Endothelial cell of umbilical vein (primary cell): Measurements from ENCODE around the gene HOXC11. TPM values are rescaled to one million over a fixed set of nuclear protein-coding genes. Genes with fewer than 3 reads are reported as not detected.
A peak's percentile ranks its signal among the peaks of the same experiment; 100 is the strongest.

ENCODE experiments used
- BruUV-seq: library from RNA; stranded (reverse); fragments of 400-500 nt; replicated peaks from 2 replicates; lab custom pipeline; 2021; lab: Mats Ljungman, UMichigan
- CTCF ChIA-PET: fragments of 300-600, 350-600 bp; sonication (Branson Sonifier 250); formaldehyde crosslinking; loops from one replicate; lab custom pipeline; 2021; ENCODE audit warnings: antibody characterized with exemption, inconsistent platforms; lab: Charles Lee
- POLR2A ChIA-PET: fragments of 300-600, 350-600 bp; sonication (Branson Sonifier 250); formaldehyde crosslinking; loops from one replicate; lab custom pipeline; 2021; ENCODE audit warnings: antibody characterized with exemption, inconsistent platforms; lab: Charles Lee
- DNase-seq: peaks from one replicate; pipeline ENCODE4 v3.0.0-alpha.2; 2011; ENCODE audit warnings: low read depth, low spot score
- FAIRE-seq: peaks from 2 replicates; lab custom pipeline; 2011; peaks lifted over from hg19 to GRCh38; lab: Jason Lieb, UNC
- H2AFZ ChIP-seq: 2 replicates; pipeline ENCODE4 v1.6.0; 2012; ENCODE audit warnings: low read depth, low read length, control low read depth, inconsistent platforms
- H3K27ac ChIP-seq: 2 replicates; pipeline ENCODE4 v1.5.1; 2011; ENCODE audit warnings: low read depth, mild to moderate bottlenecking, control low read depth, low read length, moderate library complexity; ENCODE audit not compliant: insufficient read depth
- H3K27me3 ChIP-seq, 2 experiments: 2 replicates each; pipeline versions ENCODE4 v1.6.0 to v1.6.1; 2011; ENCODE audit warnings: low read length in 2 of 2, mixed read lengths in 1 of 2; ENCODE audit not compliant: control insufficient read depth in 2 of 2, insufficient read depth in 2 of 2
- H3K36me3 ChIP-seq, 2 experiments: 2 replicates in 1 of 2; 3 replicates in 1 of 2; pipeline ENCODE4 v1.5.1; 2011; ENCODE audit warnings: low read length in 2 of 2, mild to moderate bottlenecking in 1 of 2, moderate library complexity in 1 of 2; ENCODE audit not compliant: control insufficient read depth in 2 of 2, insufficient read depth in 2 of 2; ENCODE audit errors: extremely low read depth in 1 of 2
- H3K4me1 ChIP-seq: 3 replicates; pipeline ENCODE4 v1.5.1; 2011; ENCODE audit warnings: mild to moderate bottlenecking, low read length; ENCODE audit not compliant: control insufficient read depth, insufficient read depth; ENCODE audit errors: extremely low read depth
- H3K4me2 ChIP-seq: 2 replicates; pipeline ENCODE4 v1.6.1; 2011; ENCODE audit warnings: low read length, control low read depth, mixed read lengths; ENCODE audit not compliant: insufficient read depth
- H3K4me3 ChIP-seq, 3 experiments: fragments of 200-600 bp in 1 of 3; sonication (generic), shearing (Covaris generic) in 1 of 3; replicated peaks in 1 of 3; 2 replicates each; pipeline ENCODE4 v1.5.1; 2011 to 2016; ENCODE audit warnings: control low read depth in 3 of 3, low read length in 3 of 3, mild to moderate bottlenecking in 2 of 3, inconsistent platforms in 1 of 3, low read depth in 1 of 3, moderate library complexity in 1 of 3; ENCODE audit not compliant: insufficient read depth in 1 of 3
- H3K79me2 ChIP-seq: 2 replicates; pipeline ENCODE4 v1.6.0; 2012; ENCODE audit warnings: low read length, inconsistent platforms; ENCODE audit not compliant: control insufficient read depth, insufficient read depth
- H3K9ac ChIP-seq: replicated peaks from 2 replicates; pipeline ENCODE3; 2011; ENCODE audit warnings: low read length, control low read depth; ENCODE audit not compliant: insufficient read depth; ENCODE audit errors: extremely low read depth
- H3K9me1 ChIP-seq: replicated peaks from 3 replicates; pipeline ENCODE4 v1.6.0; 2011; ENCODE audit warnings: mild to moderate bottlenecking, low read length; ENCODE audit not compliant: control insufficient read depth, insufficient read depth; ENCODE audit errors: extremely low read depth
- H3K9me3 ChIP-seq: replicated peaks from 2 replicates; pipeline ENCODE4 v1.5.1; 2012; ENCODE audit warnings: low read length, inconsistent platforms; ENCODE audit not compliant: control insufficient read depth, insufficient read depth
- H4K20me1 ChIP-seq: replicated peaks from 2 replicates; pipeline ENCODE3; 2011; ENCODE audit warnings: mild to moderate bottlenecking, low read length; ENCODE audit not compliant: control insufficient read depth, insufficient read depth; ENCODE audit errors: extremely low read depth
- EZH2 ChIP-seq: IDR thresholded peaks from 2 replicates; pipeline ENCODE4 v1.6.1; 2012; ENCODE audit warnings: borderline replicate concordance, low read depth, mild to moderate bottlenecking, moderate library complexity, low read length, inconsistent platforms; ENCODE audit not compliant: severe bottlenecking
- JUN ChIP-seq: IDR thresholded peaks from 2 replicates; pipeline ENCODE4 v1.6.1; 2011; ENCODE audit warnings: borderline replicate concordance, low read depth; ENCODE audit not compliant: insufficient read length, insufficient read depth
- POLR2A ChIP-seq: IDR thresholded peaks from 2 replicates; pipeline ENCODE4 v1.6.1; 2012; ENCODE audit warnings: low read depth, mild to moderate bottlenecking, control low read depth, low read length
- dilution Hi-C: fragments of 300-500 bp; cut with MboI; formaldehyde crosslinking; loops from one replicate; pipeline ENCODE4 v1.15.0; 2019; ENCODE audit warnings: low sequenced_read_pairs; ENCODE audit not compliant: extremely low pct_ligation_motif_present
- intact Hi-C: fragments of 100-400 bp; cut with micrococcal nuclease; formaldehyde crosslinking; loops from one replicate; pipeline ENCODE4 v1.10.0; 2022
- polyA plus RNA-seq, 4 experiments: library from polyadenylated mRNA; depleted of rRNA in 3 of 4; stranded (reverse) in 3 of 4; unstranded in 1 of 4; fragments of >200 nt; gene quantifications; 2 replicates each; pipeline versions ENCODE4 v1.2.1 to v1.2.3, GENCODE V29; 2011 to 2012; ENCODE audit warnings: missing spikeins in 1 of 4
- total RNA-seq: library from RNA; stranded (reverse); gene quantifications from 2 replicates; pipeline ENCODE4 v1.2.3, GENCODE V29; 2021

Gene HOXC11
- total and polyA plus RNA-seq, 2 donors (not counting 3 experiments of a cell fraction or from before 2014, with no cell fraction given) = not detected

DNA sequence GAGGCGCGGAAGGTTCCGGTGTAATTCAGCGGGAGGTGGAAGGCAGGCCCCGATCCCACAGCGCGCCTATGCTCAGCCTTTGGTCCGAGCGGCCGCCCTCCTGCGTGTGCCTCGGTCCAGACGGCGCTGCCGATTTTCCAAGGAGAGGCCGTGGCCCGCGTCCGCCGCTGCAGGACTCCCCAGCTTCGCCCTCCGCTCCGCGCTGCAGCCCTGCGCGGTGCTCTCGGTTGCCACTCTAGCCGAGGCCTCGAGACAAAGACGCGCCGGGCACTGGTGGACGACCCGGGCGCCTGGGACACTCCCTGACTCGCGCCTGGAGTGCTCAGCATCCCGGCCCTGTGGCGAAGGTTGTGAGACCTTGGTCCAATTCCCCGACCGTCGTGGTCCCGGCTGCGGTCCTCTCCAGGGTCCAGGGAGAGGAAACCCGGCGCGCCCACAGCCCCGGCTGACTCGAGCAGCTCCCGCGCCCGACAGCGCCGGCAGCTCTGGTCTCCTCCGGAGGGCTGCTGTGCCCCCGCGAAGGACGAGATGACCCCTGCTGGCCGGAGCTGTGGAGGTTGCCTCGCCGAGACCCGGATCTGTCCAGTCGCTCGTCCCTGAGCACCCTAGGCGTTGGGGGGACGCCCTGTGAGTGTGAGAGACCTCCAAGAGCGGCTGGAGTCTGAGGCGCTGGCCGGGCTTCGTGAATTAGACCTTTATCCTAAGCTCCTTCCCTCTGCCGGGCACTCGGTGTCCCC is 11.7 kb upstream of the HOXC11 start:
- ChIA-PET POLR2A (no interaction called here), CTCF (interaction anchor here (1.0 kb wide), 1 partner anchor 24 kb away, joined by 3 read pairs; the partner anchor contains the start of gene HOXC10)
- intact Hi-C loops = no loop called here

DNA sequence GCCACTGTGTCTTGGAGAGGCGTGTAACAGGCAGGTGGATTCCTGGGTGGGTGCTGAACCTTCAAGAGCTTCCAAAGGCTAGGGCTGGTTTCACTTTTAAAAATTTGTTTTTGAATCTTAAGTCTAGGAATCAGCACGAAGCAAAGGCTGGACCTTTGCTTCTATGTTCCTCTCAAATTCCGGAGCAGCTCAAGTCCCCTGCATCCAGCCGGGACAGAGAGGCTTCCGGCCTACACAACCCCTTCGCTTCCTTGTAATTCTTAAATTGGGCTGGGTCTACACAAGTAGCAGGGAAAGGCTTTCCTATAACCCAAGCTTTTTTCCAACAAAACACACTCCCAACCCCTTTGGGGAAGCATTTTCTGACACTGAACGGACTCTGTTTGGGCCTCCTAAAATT is 9.9 kb upstream of the HOXC11 start:
- CTCF ChIA-PET = no interaction called here
- no peaks in the 10 kb centered on the region for H4K20me1 ChIP-seq
- no peaks in the 10 kb centered on the region for H3K36me3 ChIP-seq
- FAIRE-seq (no peak), DNase-seq (no peak)
- POLR2A ChIA-PET = no interaction called here
- H3K79me2 ChIP-seq = no peaks in the 10 kb centered on the region
- H2AFZ ChIP-seq = no peak overlapping the region
- dilution Hi-C loops = no loop called here
- no TSS peak for BruUV-seq
- H3K9me3 ChIP-seq = no peaks in the 10 kb centered on the region
- H3K4me1 ChIP-seq = no peaks in the 10 kb centered on the region
- peak; percentile 46 for TF ChIP-seq EZH2
- no peak for TF ChIP-seq JUN
- no peaks in the 10 kb centered on the region for H3K9me1 ChIP-seq
- peaks cover 89 to 99% of the 10 kb centered on the region in 2 experiments for H3K27me3 ChIP-seq
- no peak overlapping the region for H3K4me2 ChIP-seq
- intact Hi-C loops = no loop called here
- H3K27ac ChIP-seq = no peak overlapping the region
- no peak overlapping the region for H3K9ac ChIP-seq
- H3K4me3 ChIP-seq = no peak overlapping the region

More for the DNA sequence above, 11.7 kb upstream of the HOXC11 start:
- no peaks in the 10 kb centered on the region for H3K9me1 ChIP-seq
- peak; percentile 97 for TF ChIP-seq EZH2
- TF ChIP-seq POLR2A = no peak
- no peak for TF ChIP-seq JUN
- H3K27me3 ChIP-seq = peaks cover 89 to 98% of the 10 kb centered on the region in 2 experiments
- FAIRE-seq (no peak), DNase-seq (no peak)
- dilution Hi-C loops = no loop called here
- no peaks in the 10 kb centered on the region for H3K4me1 ChIP-seq
- no peak overlapping the region for H2AFZ ChIP-seq
- H3K4me3 ChIP-seq = no peak overlapping the region
- no peak overlapping the region for H3K9ac ChIP-seq
- no peak overlapping the region for H3K4me2 ChIP-seq
- no peak overlapping the region for H3K27ac ChIP-seq
- no peaks in the 10 kb centered on the region for H3K79me2 ChIP-seq
- BruUV-seq = no TSS peak
- H3K9me3 ChIP-seq = no peaks in the 10 kb centered on the region
- no peaks in the 10 kb centered on the region for H4K20me1 ChIP-seq
- no peaks in the 10 kb centered on the region for H3K36me3 ChIP-seq
